ENCODE results near the gene MRPL39. TPM values are rescaled to one million over a fixed set of nuclear protein-coding genes. Genes with fewer than 3 reads are reported as not detected.

The MRPL39 gene
- total and polyA plus RNA-seq, 9 of the 15 experiments (the other 6 are each of a cell fraction or from before 2014, with no cell fraction given), result 65.4 to 247 (median 105) TPM

DNA sequence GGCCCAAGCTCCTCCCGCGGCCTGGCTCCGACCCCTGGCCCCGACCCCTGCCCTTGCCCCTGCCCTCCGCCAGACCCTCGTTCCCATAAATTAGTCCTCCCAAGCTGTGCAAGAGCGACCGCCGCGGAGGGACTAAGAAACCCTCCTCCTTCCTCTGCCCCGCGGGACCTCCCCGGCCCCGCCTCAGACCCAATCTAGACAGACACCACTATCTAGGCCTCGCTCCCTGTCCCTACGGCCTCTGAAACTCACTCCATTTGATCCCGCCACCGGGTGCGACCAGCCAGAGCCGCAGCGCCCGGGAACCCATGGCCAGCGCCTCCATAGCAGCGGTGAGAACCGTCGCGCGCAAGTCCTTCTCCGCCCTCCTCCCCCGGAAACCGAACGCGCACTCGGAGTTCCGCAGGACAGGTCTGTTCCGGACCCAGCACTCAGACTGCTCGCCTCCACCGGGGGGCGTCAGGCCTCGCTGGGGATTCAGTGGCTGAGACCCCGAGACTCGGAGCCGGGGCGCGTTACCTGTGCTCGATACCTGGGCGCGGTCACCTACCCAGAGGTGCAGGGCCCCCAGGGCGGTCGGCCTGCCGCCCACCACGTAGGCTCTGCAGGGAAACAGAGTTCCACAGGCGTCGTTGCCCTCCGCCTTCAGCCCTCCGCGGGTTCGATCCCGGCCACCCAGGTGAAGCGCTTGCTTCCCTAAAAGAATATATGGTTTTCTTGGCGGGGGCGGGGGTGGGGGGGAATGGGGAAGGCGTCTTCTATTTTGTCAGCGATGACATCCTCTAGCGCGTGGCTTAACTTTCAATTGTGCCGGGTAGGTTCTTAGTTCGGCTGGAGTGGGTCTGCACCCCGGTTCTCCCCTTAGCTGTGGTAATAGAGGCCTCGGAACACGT is at the start of gene MRPL39 (continued):
- TF ChIP-seq CHD7 (IDR thresholded peaks at IDR 0.05; ENCODE audit: low read depth, low read length) (peak; percentile 47), TRIM24 (IDR thresholded peaks at IDR 0.05) (peak in 1 of 2 experiments; percentile 97; a peak in 2 of 4 replicates), NFYB (IDR thresholded peaks at IDR 0.05; ENCODE audit: extremely low read depth, insufficient read length) (no peak), NR2C1 (IDR thresholded peaks at IDR 0.05) (peak; percentile 83), NR2C1 (tag; IDR thresholded peaks at IDR 0.05) (peak; percentile 86), SMARCE1 (IDR thresholded peaks at IDR 0.05) (0 out of 2 replicates have a peak, but pooled peaks have one; percentile 52), MCM2 (IDR thresholded peaks at IDR 0.05; ENCODE audit: low read depth) (no peak), DNMT1 (IDR thresholded peaks at IDR 0.05) (no peak), KLF10 (CRISPR knock-in tag; IDR thresholded peaks at IDR 0.05) (no peak), ARID2 (IDR thresholded peaks at IDR 0.05) (no peak), FOXM1 (IDR thresholded peaks at IDR 0.05; ENCODE audit: low read depth) (0 out of 2 replicates have a peak, but pooled peaks have one; percentile 21), FOXM1 (CRISPR knock-in tag; IDR thresholded peaks at IDR 0.05; ENCODE audit: low read depth) (no peak)
- TF ChIP-seq, protein P1, sequence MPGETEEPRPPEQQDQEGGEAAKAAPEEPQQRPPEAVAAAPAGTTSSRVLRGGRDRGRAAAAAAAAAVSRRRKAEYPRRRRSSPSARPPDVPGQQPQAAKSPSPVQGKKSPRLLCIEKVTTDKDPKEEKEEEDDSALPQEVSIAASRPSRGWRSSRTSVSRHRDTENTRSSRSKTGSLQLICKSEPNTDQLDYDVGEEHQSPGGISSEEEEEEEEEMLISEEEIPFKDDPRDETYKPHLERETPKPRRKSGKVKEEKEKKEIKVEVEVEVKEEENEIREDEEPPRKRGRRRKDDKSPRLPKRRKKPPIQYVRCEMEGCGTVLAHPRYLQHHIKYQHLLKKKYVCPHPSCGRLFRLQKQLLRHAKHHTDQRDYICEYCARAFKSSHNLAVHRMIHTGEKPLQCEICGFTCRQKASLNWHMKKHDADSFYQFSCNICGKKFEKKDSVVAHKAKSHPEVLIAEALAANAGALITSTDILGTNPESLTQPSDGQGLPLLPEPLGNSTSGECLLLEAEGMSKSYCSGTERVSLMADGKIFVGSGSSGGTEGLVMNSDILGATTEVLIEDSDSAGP (CRISPR knock-in tag; IDR thresholded peaks at IDR 0.05), result no peak
